Measurements from ENCODE around the gene TSEN54.
"Not testable (repeated sequence)": the region's sequence is repeated elsewhere in the genome, so short reads cannot be mapped to it uniquely, and the experiment has no call there.

The TSEN54 gene

DNA sequence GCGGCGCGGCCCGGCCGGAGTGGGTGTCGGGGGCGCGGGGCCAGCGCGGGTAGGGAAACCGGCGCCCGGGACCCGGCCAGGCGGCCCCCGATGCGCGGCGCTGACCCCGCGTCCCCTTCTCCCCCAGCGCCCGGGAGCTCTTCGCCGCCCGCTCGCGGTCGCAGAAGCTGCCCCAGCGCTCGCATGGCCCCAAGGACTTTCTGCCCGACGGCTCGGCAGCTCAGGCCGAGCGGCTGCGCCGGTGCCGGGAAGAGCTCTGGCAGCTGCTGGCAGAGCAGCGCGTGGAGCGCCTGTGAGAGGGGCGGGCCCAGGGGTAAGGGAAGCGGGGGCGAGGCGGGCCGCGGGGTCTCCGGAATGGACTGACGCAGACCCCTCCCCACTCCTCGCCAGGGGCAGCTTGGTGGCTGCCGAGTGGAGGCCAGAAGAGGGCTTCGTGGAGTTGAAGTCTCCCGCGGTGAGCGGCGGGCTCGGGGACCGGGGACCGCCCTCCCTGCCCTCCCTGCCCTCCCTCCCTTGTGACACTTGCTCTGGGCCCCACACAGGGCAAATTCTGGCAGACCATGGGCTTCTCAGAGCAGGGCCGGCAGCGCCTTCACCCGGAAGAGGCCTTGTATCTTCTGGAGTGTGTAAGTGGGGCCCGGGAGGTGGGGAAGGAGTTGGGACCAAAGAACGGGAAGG, 430 bp downstream of the TSEN54 start:
- no peaks in the 10 kb centered on the region for H3K9me3 ChIP-seq (ENCODE audit: severe bottlenecking)
- H3K4me1 ChIP-seq (ENCODE audit: insufficient read depth, poor library complexity, severe bottlenecking): peaks cover 6% of the 10 kb centered on the region
- DNase-seq (ENCODE audit: low spot score): peak; percentile 64
- peak overlapping the region; percentile 73 for H3K27ac ChIP-seq (ENCODE audit: poor library complexity, severe bottlenecking)
- no peak for ATAC-seq (ENCODE audit: low read depth)
- TF ChIP-seq, protein P1, sequence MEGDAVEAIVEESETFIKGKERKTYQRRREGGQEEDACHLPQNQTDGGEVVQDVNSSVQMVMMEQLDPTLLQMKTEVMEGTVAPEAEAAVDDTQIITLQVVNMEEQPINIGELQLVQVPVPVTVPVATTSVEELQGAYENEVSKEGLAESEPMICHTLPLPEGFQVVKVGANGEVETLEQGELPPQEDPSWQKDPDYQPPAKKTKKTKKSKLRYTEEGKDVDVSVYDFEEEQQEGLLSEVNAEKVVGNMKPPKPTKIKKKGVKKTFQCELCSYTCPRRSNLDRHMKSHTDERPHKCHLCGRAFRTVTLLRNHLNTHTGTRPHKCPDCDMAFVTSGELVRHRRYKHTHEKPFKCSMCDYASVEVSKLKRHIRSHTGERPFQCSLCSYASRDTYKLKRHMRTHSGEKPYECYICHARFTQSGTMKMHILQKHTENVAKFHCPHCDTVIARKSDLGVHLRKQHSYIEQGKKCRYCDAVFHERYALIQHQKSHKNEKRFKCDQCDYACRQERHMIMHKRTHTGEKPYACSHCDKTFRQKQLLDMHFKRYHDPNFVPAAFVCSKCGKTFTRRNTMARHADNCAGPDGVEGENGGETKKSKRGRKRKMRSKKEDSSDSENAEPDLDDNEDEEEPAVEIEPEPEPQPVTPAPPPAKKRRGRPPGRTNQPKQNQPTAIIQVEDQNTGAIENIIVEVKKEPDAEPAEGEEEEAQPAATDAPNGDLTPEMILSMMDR (IDR thresholded peaks at IDR 0.05; ENCODE audit: poor library complexity, severe bottlenecking): no peak
- H3K4me3 ChIP-seq (ENCODE audit: severe bottlenecking): peak overlapping the region; percentile 98
- peaks cover 50% of the 10 kb centered on the region for H3K36me3 ChIP-seq (ENCODE audit: low read depth)
- H3K27me3 ChIP-seq (ENCODE audit: insufficient read depth, poor library complexity, severe bottlenecking): no peaks in the 10 kb centered on the region

DNA sequence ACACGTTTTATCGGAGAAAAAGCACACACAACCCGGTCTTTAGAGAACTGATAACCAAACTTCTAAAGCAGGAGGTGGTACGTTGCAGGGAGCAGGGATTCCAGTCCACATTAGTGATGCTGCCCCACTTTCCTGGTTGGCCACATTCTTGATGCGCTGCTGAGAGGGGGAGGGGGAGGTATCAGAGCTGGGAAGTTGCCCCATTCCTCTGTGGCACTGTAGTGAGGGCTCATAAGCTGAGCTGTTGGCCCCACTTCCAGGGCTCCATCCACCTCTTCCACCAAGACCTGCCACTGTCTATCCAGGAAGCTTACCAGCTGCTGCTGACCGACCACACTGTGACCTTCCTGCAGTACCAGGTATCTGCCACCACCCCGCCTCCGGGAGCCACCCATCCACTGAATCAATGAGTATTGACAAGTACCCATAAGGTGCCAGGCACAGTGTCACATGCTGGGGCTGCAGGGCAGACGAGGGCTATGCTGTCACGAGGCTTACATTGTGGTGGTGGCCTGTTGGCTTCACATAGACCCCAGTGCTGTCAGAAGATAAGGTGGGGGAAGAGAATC, 1.1 kb downstream of the TSEN54 start:
- no peaks in the 10 kb centered on the region for H3K27me3 ChIP-seq (ENCODE audit: insufficient read depth, poor library complexity, severe bottlenecking)
- peak overlapping the region; percentile 98 for H3K4me3 ChIP-seq (ENCODE audit: severe bottlenecking)
- ATAC-seq (ENCODE audit: low read depth) (no peak), DNase-seq (ENCODE audit: low spot score) (peak; percentile 62)
- TF ChIP-seq, protein P1 (IDR thresholded peaks at IDR 0.05; ENCODE audit: poor library complexity, severe bottlenecking): no peak
- H3K36me3 ChIP-seq (ENCODE audit: low read depth): peaks cover 47% of the 10 kb centered on the region
- H3K4me1 ChIP-seq (ENCODE audit: insufficient read depth, poor library complexity, severe bottlenecking): peaks cover 6% of the 10 kb centered on the region
- H3K9me3 ChIP-seq (ENCODE audit: severe bottlenecking): no peaks in the 10 kb centered on the region
- H3K27ac ChIP-seq (ENCODE audit: poor library complexity, severe bottlenecking): no peak overlapping the region

DNA sequence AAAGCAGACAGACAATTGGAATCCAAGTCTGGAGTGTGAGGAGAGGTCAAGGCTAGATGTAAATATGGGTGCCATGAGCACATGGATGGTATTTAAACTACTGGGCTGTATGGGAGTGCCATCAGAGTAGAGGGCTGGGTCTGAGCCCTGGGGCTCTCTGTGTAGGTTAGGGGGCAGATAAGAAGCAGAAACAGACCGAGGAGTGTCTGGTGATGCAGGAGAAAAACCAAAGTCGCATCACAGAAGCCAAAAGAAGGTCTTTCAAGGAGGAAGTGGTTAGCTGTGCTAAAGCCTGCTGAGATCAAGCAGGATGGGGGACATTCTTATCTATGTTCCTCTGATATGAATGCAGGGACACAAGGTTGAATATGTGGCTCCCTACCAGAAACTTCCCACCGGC, 1.9 kb downstream of the TSEN54 start:
- H3K27me3 ChIP-seq (ENCODE audit: insufficient read depth, poor library complexity, severe bottlenecking): no peaks in the 10 kb centered on the region
- no peak overlapping the region for H3K4me3 ChIP-seq (ENCODE audit: severe bottlenecking)
- no peaks in the 10 kb centered on the region for H3K9me3 ChIP-seq (ENCODE audit: severe bottlenecking)
- peaks cover 42% of the 10 kb centered on the region for H3K36me3 ChIP-seq (ENCODE audit: low read depth)
- peaks cover 6% of the 10 kb centered on the region for H3K4me1 ChIP-seq (ENCODE audit: insufficient read depth, poor library complexity, severe bottlenecking)
- TF ChIP-seq, protein P1 (IDR thresholded peaks at IDR 0.05; ENCODE audit: poor library complexity, severe bottlenecking): no peak
- ATAC-seq (ENCODE audit: low read depth): no peak
- DNase-seq (ENCODE audit: low spot score): no peak
- H3K27ac ChIP-seq (ENCODE audit: poor library complexity, severe bottlenecking): no peak overlapping the region

DNA sequence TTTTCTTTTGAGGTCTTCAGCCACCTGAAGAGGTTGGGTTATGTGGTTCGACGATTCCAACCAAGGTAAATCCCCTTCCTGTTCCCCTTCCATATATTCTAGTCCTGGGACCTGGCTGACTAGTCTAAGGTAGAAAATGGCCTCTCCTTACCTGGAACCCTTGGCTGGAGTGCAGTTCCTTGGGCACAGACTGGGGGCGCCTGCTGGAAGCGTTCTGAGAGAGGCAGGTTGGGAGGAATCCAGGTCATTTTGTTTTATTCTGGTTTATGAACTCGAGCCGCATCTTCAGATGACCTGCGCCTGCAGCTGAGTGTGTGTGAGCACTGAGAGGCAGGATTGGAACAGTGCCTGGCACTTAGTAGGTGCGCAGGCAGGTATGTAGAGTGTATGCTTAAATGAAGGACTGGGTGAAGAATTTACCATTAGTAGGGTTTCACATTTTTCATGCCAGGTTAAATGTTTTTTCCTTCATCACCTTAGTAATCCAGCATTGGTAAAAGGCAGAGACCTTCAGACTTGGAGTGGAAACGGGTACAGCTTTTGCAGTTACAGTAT, 2.7 kb downstream of the TSEN54 start:
- TF ChIP-seq, protein P1 (IDR thresholded peaks at IDR 0.05; ENCODE audit: poor library complexity, severe bottlenecking): no peak
- H3K4me1 ChIP-seq (ENCODE audit: insufficient read depth, poor library complexity, severe bottlenecking): peaks cover 1% of the 10 kb centered on the region
- H3K27me3 ChIP-seq (ENCODE audit: insufficient read depth, poor library complexity, severe bottlenecking): no peaks in the 10 kb centered on the region
- ATAC-seq (ENCODE audit: low read depth) (no peak), DNase-seq (ENCODE audit: low spot score) (no peak)
- H3K9me3 ChIP-seq (ENCODE audit: severe bottlenecking): no peaks in the 10 kb centered on the region
- no peak overlapping the region for H3K27ac ChIP-seq (ENCODE audit: poor library complexity, severe bottlenecking)
- H3K4me3 ChIP-seq (ENCODE audit: severe bottlenecking): no peak overlapping the region
- peaks cover 42% of the 10 kb centered on the region for H3K36me3 ChIP-seq (ENCODE audit: low read depth)

DNA sequence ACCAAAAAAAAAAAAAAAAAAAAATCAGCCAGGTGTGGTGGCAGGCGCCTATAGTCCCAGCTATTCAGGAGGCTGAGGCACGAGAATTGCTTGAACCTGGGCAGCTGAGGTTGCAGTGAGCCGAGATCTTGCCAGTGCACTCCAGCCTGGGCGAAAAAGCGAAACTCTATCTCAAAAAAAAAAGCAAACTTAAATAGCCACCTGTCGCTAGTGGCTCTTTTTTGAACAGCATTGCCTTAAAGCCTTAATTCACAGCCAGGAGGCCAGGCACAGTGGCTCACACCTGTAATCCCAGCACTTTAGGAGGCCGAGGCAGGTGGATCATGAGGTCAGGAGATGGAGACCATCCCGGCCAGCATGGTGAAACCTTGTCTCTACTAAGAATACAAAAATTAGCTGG, 4.1 kb downstream of the TSEN54 start:
- not testable (repeated sequence) for H3K9me3 ChIP-seq (ENCODE audit: severe bottlenecking); H3K27me3 ChIP-seq (ENCODE audit: insufficient read depth, poor library complexity, severe bottlenecking); DNase-seq (ENCODE audit: low spot score); H3K27ac ChIP-seq (ENCODE audit: poor library complexity, severe bottlenecking); H3K4me3 ChIP-seq (ENCODE audit: severe bottlenecking); ATAC-seq (ENCODE audit: low read depth); H3K4me1 ChIP-seq (ENCODE audit: insufficient read depth, poor library complexity, severe bottlenecking)
- H3K36me3 ChIP-seq (ENCODE audit: low read depth): peaks cover 42% of the 10 kb centered on the region
